PFSK-1 (cell line): ENCODE results near the gene GNAT2.
A peak's percentile ranks its signal among the peaks of the same experiment; 100 is the strongest.

Experiments used
- FOXP2 ChIP-seq: optimal IDR thresholded peaks from 2 replicates; pipeline ENCODE3; 2011; ENCODE audit warnings: borderline replicate concordance, control low read depth, inconsistent platforms; ENCODE audit not compliant: insufficient read depth; ENCODE audit errors: extremely low read length, extremely low read depth
- POLR2AphosphoS5 ChIP-seq: IDR thresholded peaks from 2 replicates; pipeline ENCODE4 v1.6.1; 2012; ENCODE audit warnings: low read depth, mild to moderate bottlenecking, control low read depth, low read length, moderate library complexity
- REST ChIP-seq, 2 experiments: IDR thresholded peaks; 2 replicates each; pipeline versions ENCODE4 v1.6.1 to v1.8.0; 2011 to 2012; ENCODE audit warnings: low read depth in 2 of 2, low read length in 2 of 2, control low read depth in 1 of 2, inconsistent platforms in 1 of 2, mild to moderate bottlenecking in 1 of 2, moderate library complexity in 1 of 2; ENCODE audit not compliant: insufficient read depth in 1 of 2
- SIN3A ChIP-seq: IDR thresholded peaks from 2 replicates; pipeline ENCODE4 v1.6.1; 2012; ENCODE audit warnings: mild to moderate bottlenecking, low read length, moderate library complexity, borderline replicate concordance; ENCODE audit not compliant: insufficient read depth
- TAF1 ChIP-seq: IDR thresholded peaks from 2 replicates; pipeline ENCODE4 v1.6.1; 2012; ENCODE audit warnings: low read length, control low read depth, borderline replicate concordance; ENCODE audit not compliant: insufficient read depth

The GNAT2 gene

DNA sequence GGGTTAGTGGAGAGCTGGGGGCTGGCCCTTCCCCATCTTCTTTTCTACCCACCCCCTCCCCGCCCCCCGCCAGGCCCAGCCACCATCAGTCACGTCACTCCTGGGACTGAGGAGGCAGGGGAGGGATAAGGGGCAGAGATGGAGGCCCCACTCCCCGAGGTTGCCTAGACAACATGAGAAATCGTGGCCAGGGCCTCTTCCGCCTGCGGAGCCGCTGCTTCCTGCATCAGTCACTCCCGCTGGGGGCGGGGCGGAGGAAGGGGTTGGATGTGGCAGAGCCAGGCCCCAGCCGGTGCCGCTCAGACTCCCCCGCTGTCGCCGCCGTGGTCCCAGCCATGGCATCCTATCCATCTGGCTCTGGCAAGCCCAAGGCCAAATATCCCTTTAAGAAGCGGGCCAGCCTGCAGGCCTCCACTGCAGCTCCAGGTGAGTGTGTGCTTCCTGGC lies 1.4 kb upstream of the GNAT2 start:
- TF ChIP-seq TAF1 (no peak), SIN3A (peak; percentile 66; the same call in 1 of the 2 replicates), FOXP2 (peak; percentile 86), REST (IDR thresholded peaks at IDR 0.05; ENCODE audit: insufficient read depth in 1 of 2, low read depth in 2 of 2, low read length in 2 of 2) (no peak), POLR2AphosphoS5 (no peak)

DNA sequence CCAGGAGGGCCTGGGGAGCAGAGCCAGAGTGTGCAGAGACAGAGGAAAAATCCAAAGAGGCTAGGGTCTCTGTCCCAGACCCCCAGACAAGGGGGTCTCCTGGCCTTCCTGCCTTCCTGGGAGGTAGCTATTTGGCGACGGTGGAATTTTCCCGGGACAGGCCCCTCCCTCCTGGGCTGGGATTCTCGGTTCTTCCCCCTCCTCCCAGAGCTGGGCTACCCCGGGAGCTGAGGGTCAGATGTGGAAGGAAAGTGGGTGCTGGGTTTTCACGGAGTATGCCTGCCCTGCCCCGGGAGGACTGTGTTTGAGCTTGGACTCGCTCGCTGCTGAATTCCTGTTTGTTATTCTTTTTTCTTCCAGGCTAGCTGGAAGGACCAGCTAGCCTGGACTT lies 980 bp upstream of the GNAT2 start:
- TF ChIP-seq POLR2AphosphoS5 (no peak), TAF1 (no peak), REST (IDR thresholded peaks at IDR 0.05; ENCODE audit: insufficient read depth in 1 of 2, low read depth in 2 of 2, low read length in 2 of 2) (no peak), FOXP2 (no peak), SIN3A (no peak)

DNA sequence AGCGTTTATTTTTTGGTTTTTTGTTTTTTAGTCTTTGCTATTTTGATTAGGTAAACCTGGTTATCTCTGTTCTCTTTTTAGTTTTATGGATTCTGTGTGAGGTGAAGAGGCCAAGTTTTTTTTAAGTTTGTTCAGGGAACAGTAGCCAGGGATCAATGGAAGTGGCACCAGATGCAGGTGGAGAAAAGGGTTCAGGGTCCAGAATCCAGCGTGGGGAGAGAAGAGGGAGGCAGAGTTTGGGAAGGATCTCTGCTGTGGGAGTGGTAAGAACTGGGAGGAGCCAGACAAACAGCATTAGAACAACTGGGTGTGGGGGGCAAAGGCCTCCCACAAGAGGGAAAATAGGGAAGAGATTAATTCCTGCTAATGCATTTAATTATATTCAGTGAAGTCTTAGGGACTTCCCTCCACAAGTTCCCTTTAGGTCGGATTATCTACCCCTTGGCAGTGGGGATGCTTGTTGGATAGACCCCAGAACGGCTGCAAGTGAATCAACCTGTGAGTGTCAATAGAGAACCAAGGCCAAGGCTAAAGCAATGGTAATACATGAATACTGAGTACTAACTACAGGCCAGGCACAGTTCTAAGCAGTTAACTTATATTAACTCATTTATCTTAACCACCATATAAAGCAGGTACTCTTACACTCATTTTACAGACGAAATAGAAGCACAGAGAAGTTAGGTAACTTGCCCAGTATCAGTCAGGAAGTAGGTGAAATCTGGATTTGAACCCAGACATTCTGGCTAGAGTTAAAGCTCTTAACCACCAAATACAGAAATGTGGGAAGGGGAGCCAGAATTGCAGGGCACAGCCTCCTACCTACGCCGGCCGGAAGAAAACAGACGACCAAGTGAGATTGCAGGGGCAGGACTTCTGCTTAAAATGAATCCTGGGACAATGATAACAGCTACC lies 498 bp downstream of the GNAT2 start:
- no peak for TF ChIP-seq POLR2AphosphoS5
- TF ChIP-seq FOXP2, result no peak
- TF ChIP-seq TAF1, result no peak
- no peak for TF ChIP-seq REST (IDR thresholded peaks at IDR 0.05; ENCODE audit: insufficient read depth in 1 of 2, low read depth in 2 of 2, low read length in 2 of 2)
- no peak for TF ChIP-seq SIN3A

DNA sequence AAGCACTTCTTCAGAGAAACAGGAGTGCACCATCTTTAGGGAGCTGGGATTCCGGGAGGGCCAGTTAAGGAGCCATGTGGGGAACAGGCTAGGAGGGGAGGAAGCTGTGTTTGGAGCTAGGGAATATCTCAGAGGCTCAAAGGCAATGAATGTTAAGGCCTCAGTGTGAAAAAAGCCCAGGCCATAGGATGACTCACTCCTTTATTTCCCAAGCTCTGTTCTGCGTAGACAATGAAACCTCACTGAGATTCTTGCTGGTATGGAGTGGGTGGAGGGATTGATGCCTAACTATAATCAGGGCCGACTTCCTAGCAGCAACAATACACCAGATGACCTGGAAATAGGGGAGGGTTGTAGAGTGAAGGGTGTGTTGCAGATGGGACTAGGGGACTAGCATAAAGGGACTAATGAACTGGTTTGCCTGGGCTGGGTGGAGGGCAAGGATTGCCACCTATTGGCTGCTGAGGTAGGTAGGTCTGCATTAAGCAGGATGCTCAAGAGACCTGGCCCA lies 2.1 kb downstream of the GNAT2 start:
- TF ChIP-seq SIN3A (no peak), FOXP2 (no peak), POLR2AphosphoS5 (no peak), REST (IDR thresholded peaks at IDR 0.05; ENCODE audit: insufficient read depth in 1 of 2, low read depth in 2 of 2, low read length in 2 of 2) (no peak), TAF1 (no peak)

GRCh38 chr1:109616391-109616790 lies 3.0 kb downstream of the GNAT2 start:
- TF ChIP-seq SIN3A, result no peak
- TF ChIP-seq REST (IDR thresholded peaks at IDR 0.05; ENCODE audit: insufficient read depth in 1 of 2, low read depth in 2 of 2, low read length in 2 of 2), result no peak
- no peak for TF ChIP-seq FOXP2
- no peak for TF ChIP-seq TAF1
